Caco-2 (cell line): Measurements from ENCODE around the gene RPL23. TPM values are rescaled to one million over a fixed set of nuclear protein-coding genes. Genes with fewer than 3 reads are reported as not detected.
A peak's percentile ranks its signal among the peaks of the same experiment; 100 is the strongest.

Source experiments
- BruUV-seq: library from RNA; stranded (reverse); fragments of 400-500 nt; replicated peaks from 2 replicates; lab custom pipeline; 2021; lab: Mats Ljungman, UMichigan
- CTCF ChIA-PET: fragments of 300-600 bp; sonication (Branson Sonifier 250); formaldehyde crosslinking; loops from one replicate; lab custom pipeline; 2022; ENCODE audit warnings: antibody characterized with exemption; lab: Charles Lee
- POLR2A ChIA-PET: fragments of 300-600 bp; sonication (Branson Sonifier 250); formaldehyde crosslinking; loops from one replicate; lab custom pipeline; 2022; ENCODE audit warnings: antibody characterized with exemption; lab: Charles Lee
- DNase-seq, 2 experiments: peaks; one replicate each; pipeline versions ENCODE4 v3.0.0 to v3.0.0-alpha.2; 2020 to 2022
- H3K27me3 ChIP-seq: replicated peaks from 2 replicates; pipeline ENCODE4 v1.6.0; 2011; ENCODE audit warnings: low read length; ENCODE audit not compliant: control insufficient read depth, insufficient read depth
- H3K36me3 ChIP-seq: 2 replicates; pipeline ENCODE4 v1.5.1; 2011; ENCODE audit warnings: low read length; ENCODE audit not compliant: control insufficient read depth, insufficient read depth
- H3K4me1 ChIP-seq: fragments of 250-450 bp; sonication (Bioruptor Pico); 2 replicates; pipeline ENCODE4 v1.5.1; 2020; ENCODE audit warnings: mild to moderate bottlenecking
- H3K4me3 ChIP-seq: 2 replicates; pipeline ENCODE4 v1.5.1; 2011; ENCODE audit warnings: low read depth, mild to moderate bottlenecking, control low read depth, low read length
- H3K9me3 ChIP-seq: fragments of 250-450 bp; sonication (Bioruptor Pico); 2 replicates; pipeline ENCODE4 v1.5.1; 2020; ENCODE audit warnings: mild to moderate bottlenecking, moderate library complexity
- H3K27ac Mint-ChIP-seq: one replicate; pipeline ENCODE4 v1.8.0; 2022; ENCODE audit warnings: mixed read lengths; ENCODE audit not compliant: unreplicated experiment
- H3K27me3 Mint-ChIP-seq: one replicate; pipeline ENCODE4 v1.8.0; 2022; ENCODE audit warnings: mixed read lengths; ENCODE audit not compliant: insufficient read depth, unreplicated experiment
- H3K36me3 Mint-ChIP-seq: one replicate; pipeline ENCODE4 v1.8.0; 2022; ENCODE audit warnings: mild to moderate bottlenecking, mixed read lengths; ENCODE audit not compliant: insufficient read depth, unreplicated experiment
- H3K4me1 Mint-ChIP-seq: one replicate; pipeline ENCODE4 v1.8.0; 2022; ENCODE audit warnings: low read depth, mixed read lengths; ENCODE audit not compliant: unreplicated experiment
- H3K4me3 Mint-ChIP-seq: one replicate; pipeline ENCODE4 v1.8.0; 2022; ENCODE audit warnings: mild to moderate bottlenecking, moderate library complexity, mixed read lengths; ENCODE audit not compliant: unreplicated experiment
- H3K9me3 Mint-ChIP-seq: one replicate; pipeline ENCODE4 v1.8.0; 2022; ENCODE audit warnings: mixed read lengths; ENCODE audit not compliant: unreplicated experiment
- intact Hi-C: fragments of 100-400 bp; cut with micrococcal nuclease; formaldehyde crosslinking; loops from one replicate; pipeline ENCODE4 v1.10.0; 2022; ENCODE audit not compliant: unreplicated experiment
- total RNA-seq: library from RNA; stranded (reverse); gene quantifications from 2 replicates; pipeline ENCODE4 v1.2.3, GENCODE V29; 2022
- TF ChIP-seq, protein P1 (sequence below), 2 experiments: fragments of 200-600 bp in 1 of 2; IDR thresholded peaks; 1 replicate in 1 of 2; 2 replicates in 1 of 2; pipeline versions ENCODE4 v1.5.1 to v1.8.0; 2011 to 2022; ENCODE audit warnings: antibody characterized with exemption in 1 of 2, control low read depth in 1 of 2, inconsistent platforms in 1 of 2, low read depth in 1 of 2, low read length in 1 of 2, mild to moderate bottlenecking in 1 of 2, moderate library complexity in 1 of 2; ENCODE audit not compliant: insufficient read depth in 1 of 2, severe bottlenecking in 1 of 2, unreplicated experiment in 1 of 2

Gene RPL23
- total RNA-seq, 1 experiment from 2014 or later: 2,216 TPM

- Histone ChIP-seq H3K9me3 (no peaks in the 10 kb centered on the region), H3K27me3 (no peaks in the 10 kb centered on the region), H3K36me3 (no peaks in the 10 kb centered on the region), H3K4me3 (peak overlapping the region; percentile 79), H3K4me1 (peaks cover 28% of the 10 kb centered on the region)
- H3K4me1 Mint-ChIP-seq: peaks cover 11% of the 10 kb centered on the region
- POLR2A ChIA-PET: interaction anchor here (0.7 to 3.5 kb wide), 2 partner anchors 16 to 285 kb away, joined by 10 to 42 read pairs; partner anchors contain the start of gene RPL23
- BruUV-seq: no TSS peak
- DNase-seq: peak; percentile 92 to 95
- CTCF ChIA-PET: interaction anchor here (0.6 to 3.3 kb wide), 11 partner anchors 15 to 1226 kb away, joined by 3 to 21 read pairs (median 4); partner anchors contain the start of genes RPL19 and RPL23
- no peaks in the 10 kb centered on the region for H3K9me3 Mint-ChIP-seq
- TF ChIP-seq, protein P1, sequence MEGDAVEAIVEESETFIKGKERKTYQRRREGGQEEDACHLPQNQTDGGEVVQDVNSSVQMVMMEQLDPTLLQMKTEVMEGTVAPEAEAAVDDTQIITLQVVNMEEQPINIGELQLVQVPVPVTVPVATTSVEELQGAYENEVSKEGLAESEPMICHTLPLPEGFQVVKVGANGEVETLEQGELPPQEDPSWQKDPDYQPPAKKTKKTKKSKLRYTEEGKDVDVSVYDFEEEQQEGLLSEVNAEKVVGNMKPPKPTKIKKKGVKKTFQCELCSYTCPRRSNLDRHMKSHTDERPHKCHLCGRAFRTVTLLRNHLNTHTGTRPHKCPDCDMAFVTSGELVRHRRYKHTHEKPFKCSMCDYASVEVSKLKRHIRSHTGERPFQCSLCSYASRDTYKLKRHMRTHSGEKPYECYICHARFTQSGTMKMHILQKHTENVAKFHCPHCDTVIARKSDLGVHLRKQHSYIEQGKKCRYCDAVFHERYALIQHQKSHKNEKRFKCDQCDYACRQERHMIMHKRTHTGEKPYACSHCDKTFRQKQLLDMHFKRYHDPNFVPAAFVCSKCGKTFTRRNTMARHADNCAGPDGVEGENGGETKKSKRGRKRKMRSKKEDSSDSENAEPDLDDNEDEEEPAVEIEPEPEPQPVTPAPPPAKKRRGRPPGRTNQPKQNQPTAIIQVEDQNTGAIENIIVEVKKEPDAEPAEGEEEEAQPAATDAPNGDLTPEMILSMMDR (IDR thresholded peaks at IDR 0.05; ENCODE audit: insufficient read depth in 1 of 2, low read depth in 1 of 2, low read length in 1 of 2, severe bottlenecking in 1 of 2, unreplicated experiment in 1 of 2): peak in 1 of 2 experiments; percentile 20
- peak overlapping the region; percentile 92 for H3K27ac Mint-ChIP-seq
- H3K36me3 Mint-ChIP-seq: peaks cover 59% of the 10 kb centered on the region
- no peaks in the 10 kb centered on the region for H3K27me3 Mint-ChIP-seq
- intact Hi-C loops: loop anchor here (5.0 kb wide), 1 partner anchor 67 kb away; no protein-coding TSS in a partner anchor
- H3K4me3 Mint-ChIP-seq: peak overlapping the region; percentile 86
Observed at GRCh38 chr17:38868817-38869525, 15.4 kb upstream of the RPL23 start.

GRCh38 chr17:38867968-38868816, 14.7 kb upstream of the RPL23 start:
- ChIA-PET CTCF (interaction anchor here (0.5 to 3.0 kb wide), 5 partner anchors 14 to 1105 kb away, joined by 3 to 21 read pairs (median 4); partner anchors contain the start of gene RPL23), POLR2A (interaction anchor here (0.9 to 3.5 kb wide), 2 partner anchors 15 to 648 kb away, joined by 3 to 42 read pairs; partner anchors contain the start of gene RPL23)
- Histone ChIP-seq H3K4me3 (peak overlapping the region; percentile 79), H3K27me3 (no peaks in the 10 kb centered on the region), H3K4me1 (peaks cover 20% of the 10 kb centered on the region), H3K36me3 (no peaks in the 10 kb centered on the region), H3K9me3 (no peaks in the 10 kb centered on the region)
- no peaks in the 10 kb centered on the region for H3K27me3 Mint-ChIP-seq
- H3K4me1 Mint-ChIP-seq: peaks cover 7% of the 10 kb centered on the region
- TF ChIP-seq, protein P1 (IDR thresholded peaks at IDR 0.05; ENCODE audit: insufficient read depth in 1 of 2, low read depth in 1 of 2, low read length in 1 of 2, severe bottlenecking in 1 of 2, unreplicated experiment in 1 of 2): no peak
- H3K36me3 Mint-ChIP-seq: peaks cover 59% of the 10 kb centered on the region
- H3K27ac Mint-ChIP-seq: peak overlapping the region; percentile 92
- no peaks in the 10 kb centered on the region for H3K9me3 Mint-ChIP-seq
- intact Hi-C loops: loop anchor here (1.0 to 5.0 kb wide), 2 partner anchors 66 to 285 kb away; no protein-coding TSS in a partner anchor
- peak; percentile 67 to 69 for DNase-seq
- peak overlapping the region; percentile 86 for H3K4me3 Mint-ChIP-seq
- TSS peak; percentile 51 for BruUV-seq
